Measurements from ENCODE around the gene SLC25A47.
"Not testable (repeated sequence)": the region's sequence is repeated elsewhere in the genome, so short reads cannot be mapped to it uniquely, and the experiment has no call there.

The SLC25A47 gene

GRCh38 chr14:100290607-100291304, 32.4 kb upstream of the SLC25A47 start:
- peak; percentile 25 for DNase-seq

DNA sequence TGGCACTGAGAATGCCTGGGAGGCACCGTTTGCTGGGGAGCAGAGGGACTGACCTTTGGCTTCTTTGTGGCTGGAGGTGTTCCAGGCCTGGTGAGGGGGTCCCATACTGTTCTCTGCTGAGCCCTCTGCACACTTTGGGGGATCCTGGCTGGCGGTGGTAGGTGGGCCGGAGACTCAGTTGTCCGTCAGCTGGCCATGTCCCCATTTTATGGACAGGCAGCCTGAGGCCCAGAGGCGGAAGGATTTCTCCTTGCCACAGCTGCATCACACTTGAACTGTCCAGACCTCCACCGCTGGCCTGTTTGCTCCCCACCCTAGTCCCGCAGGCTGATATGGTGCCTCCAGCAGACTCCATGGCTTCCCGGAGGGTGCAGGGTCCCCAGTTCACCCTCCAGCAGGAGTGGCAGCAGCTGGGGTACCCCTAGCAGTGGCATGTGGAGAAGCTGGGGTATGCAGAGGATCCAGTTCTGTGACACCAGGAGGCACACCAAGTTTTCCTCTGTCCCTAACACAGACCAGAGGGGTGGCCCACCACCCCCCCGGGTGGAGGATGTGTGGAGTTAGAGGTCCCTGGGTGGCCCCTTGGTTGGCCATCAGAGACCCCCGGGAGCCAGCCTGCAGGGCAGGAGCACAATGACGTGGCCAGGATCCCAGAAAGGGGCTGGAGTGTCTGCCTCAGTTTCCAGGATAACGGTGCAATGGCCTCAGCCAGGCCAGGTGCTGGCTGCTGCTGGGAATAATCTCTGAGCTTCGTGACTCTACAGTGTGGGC, 31.6 kb upstream of the SLC25A47 start:
- peak; percentile 24 for DNase-seq

DNA sequence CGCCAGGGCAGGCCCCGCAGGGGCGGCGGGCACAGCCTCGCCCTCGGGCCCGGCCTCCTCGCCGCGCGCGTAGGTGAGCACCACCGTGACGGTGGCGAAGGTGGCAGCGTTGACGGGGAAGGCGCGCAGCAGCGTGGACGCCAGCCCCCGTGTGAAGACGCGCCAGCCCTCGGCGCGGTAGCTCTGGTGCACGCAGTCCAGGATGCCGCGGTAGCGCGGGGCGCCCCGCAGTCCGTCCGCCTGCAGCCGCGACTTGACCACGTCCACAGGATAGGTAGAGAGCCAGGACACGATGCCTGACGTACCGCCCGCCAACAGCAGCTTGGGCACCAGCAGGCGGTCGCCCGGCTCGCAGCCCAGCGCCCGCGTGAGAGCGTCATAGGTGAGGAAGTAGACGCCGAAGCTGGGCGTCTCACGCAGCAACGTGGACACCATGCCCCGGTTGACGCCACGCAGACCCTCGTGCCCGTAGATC, 30.8 kb upstream of the SLC25A47 start:
- DNase-seq: peak; percentile 20

- no peak for DNase-seq
Observed at GRCh38 chr14:100292776-100293461, 30.2 kb upstream of the SLC25A47 start.

GRCh38 chr14:100293497-100294212, 29.5 kb upstream of the SLC25A47 start:
- DNase-seq: no peak

DNA sequence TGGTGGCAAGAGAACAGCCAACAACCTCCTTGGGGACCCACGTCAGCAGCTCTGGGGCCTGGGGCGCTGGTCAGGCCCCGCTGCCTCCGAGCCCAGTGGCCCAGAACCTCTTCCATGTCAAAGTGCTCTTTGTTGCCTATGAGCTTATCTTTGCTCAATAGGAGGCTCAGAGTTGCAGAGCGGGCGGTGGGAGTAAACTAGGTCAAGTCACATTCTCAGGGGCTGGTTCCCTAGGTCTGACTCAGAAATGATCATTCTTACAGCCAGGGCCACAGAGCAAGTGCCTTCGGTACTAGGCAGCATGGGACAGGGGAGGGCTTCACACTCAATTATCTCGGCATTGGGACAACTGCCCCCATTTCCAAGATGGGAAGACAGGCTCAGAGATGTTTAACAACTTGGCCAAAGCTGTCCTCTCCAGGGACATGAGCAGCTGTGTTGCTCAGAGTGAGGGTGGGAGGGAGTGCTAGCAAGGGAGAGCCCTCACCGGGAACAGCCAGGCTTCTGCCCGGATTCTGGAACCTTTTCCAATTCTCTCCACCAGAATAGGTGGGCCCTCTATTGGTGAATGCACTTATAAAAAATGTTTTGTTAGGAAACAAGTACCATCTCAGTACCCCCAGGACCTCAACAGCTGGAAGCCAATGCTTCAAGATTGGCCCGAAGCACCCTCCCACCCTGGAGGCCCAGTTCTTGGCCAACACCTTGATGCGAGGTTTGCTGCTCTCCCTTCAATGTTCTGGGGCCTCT, 28.8 kb upstream of the SLC25A47 start:
- no peak for DNase-seq

- no peak for DNase-seq
Observed at GRCh38 chr14:100294963-100295330, 28.2 kb upstream of the SLC25A47 start.

- DNase-seq: no peak
Observed at GRCh38 chr14:100295376-100296105, 27.6 kb upstream of the SLC25A47 start.

DNA sequence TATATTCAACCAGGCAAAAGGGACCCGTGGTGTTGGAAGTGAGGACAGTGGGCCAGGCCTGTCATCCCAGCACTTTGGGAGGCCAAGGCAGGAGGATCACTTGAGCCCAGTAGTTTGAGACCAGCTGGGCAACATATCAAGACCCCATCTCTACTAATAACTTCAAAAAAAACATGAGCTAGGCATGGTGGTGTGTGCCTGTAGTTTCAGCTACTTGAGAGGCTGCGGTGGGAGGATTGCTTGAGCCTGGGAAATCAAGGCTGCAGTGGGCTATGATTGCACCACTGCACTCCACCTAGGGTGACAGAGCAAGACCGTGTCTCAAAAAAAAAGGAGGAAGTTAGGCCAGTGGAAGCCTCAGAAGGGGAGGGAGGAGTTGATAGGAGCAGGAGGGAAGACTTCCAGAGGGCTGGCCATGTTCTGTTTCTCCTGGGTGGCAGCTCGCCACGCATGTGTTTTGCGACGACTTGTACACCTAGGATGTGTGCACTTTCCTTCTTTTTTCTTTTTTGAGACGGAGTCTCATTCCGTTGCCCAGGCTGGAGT, 27.0 kb upstream of the SLC25A47 start:
- DNase-seq: no peak

GRCh38 chr14:100296729-100297128, 26.4 kb upstream of the SLC25A47 start:
- not testable (repeated sequence) for DNase-seq

DNA sequence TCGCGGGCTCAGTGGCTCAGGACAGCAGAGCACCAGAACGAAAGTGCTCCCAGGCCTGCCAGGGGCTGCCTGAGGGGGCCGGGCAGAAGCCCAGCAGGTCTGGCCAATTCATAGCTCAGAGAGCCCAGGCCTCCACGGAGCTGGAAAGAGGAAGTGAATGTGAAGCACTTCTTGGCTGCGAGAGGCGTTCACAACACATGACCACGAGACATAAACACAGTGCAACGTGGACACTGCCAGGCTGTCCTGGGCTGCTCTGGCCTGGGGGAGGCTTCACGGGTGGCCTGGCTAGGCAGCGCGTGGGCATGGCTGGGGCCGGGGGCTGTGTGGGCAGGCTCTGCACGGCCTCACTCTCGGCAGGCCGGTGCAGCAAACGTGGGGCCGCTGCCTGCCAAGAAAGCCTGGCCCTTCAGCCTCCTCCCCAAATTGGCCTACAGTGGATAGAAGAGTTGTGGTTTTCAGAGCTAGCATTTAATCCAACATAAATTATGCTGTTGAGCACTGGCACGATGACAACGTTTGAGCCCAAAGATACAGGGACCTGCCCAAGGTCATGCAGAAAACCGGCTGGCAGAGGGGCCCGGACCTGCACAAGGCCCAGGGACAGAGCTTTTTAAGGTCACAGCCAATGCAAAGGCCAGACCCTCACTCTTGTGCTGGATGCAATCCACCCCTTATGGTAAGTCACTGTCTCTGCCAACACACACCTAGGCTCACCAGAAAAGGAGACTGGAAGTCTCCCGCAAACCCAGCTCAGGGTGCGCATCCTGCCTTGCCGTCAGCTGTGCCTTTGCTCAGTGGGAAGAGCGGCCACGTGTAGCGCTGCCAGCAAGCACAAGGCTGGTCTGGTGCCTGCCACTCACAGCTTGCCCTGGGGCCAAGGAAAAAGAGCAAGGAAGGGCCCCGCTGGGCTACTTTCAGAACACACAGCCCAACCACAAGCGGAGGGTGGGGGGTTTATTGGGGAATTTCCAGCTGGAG, 25.5 kb upstream of the SLC25A47 start:
- DNase-seq: no peak

GRCh38 chr14:100298551-100299237, 24.4 kb upstream of the SLC25A47 start:
- no peak for DNase-seq

DNA sequence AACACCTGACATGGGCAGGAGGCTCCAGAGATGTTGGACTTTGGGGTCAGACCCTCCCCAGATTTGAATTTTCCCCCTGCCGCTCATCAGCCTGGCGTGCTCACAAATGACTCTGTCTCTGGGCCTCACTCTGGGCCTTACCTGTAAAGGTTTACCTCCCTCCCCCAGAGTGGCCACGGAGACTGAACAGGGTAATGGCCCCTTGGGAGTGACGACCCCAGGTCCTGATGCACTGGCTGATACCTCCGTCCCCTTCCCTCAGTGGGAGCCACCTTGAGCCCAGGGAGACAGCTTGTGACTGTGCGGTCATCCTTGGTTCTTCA, 23.9 kb upstream of the SLC25A47 start:
- no peak for DNase-seq

DNA sequence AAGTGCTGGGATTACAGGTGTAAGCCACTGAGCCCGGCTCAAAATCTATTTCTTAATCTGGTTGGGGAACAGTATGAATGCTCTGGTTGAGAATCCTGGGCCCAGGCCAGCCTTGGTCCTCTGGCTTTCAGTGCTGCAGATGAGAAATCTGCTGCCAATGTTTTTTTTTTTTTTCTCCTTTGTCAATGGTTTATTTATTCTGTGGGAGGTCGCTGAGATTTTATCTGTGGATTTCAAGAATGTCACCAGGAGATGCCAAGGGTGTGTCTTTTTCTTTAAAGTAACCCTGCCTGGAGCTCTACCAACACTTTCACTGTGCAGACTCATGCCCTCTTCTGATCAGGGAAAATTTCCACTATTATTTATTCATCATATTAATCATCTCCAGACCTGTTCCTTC, 20.5 kb upstream of the SLC25A47 start:
- no peak for DNase-seq

DNA sequence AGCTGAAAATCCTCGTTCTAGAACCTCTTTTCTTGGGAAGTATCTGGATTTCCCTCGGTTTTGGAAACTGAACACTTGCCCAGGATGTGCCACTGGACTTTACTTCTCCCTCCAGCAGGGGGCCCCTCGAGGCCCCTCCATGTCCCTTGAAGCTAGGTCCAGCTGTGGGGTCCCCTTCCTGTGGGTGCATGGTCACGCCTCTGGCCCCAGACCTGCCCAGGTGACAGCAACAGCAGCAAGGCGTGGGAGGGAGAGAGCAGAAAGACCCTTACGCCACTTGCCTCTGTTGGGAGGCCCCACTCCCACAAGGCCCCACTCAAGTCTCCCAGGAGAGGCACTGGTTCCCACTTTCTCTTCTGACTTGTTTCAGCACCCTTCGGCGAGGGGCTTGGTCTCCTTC, 20.0 kb upstream of the SLC25A47 start:
- no peak for DNase-seq

GRCh38 chr14:100303925-100304324, 19.2 kb upstream of the SLC25A47 start:
- DNase-seq: no peak

DNA sequence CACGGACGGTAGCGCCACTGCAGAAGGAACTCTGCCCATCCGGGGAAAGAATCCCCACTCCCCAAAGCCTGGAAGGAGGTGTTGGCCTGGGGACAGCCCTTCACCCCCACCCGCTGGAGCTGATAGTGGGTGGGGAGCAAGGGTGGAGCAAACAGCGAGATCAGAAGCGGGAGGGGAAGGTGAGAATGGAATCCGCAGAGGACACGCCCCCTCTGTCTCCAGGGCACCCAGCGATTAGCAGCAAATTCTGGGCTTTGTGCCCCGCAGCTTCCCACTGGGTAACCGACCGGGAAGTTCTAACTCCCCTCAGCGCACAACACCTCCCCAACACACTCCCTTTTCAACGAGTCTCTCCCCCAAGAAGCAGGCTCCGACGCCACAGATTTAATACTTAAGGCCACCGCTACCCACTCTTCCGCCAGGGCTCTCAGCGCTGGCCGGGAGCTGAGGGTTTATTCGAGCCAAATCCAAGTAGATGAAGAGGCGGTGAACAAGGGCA, 18.3 kb upstream of the SLC25A47 start:
- no peak for DNase-seq

DNA sequence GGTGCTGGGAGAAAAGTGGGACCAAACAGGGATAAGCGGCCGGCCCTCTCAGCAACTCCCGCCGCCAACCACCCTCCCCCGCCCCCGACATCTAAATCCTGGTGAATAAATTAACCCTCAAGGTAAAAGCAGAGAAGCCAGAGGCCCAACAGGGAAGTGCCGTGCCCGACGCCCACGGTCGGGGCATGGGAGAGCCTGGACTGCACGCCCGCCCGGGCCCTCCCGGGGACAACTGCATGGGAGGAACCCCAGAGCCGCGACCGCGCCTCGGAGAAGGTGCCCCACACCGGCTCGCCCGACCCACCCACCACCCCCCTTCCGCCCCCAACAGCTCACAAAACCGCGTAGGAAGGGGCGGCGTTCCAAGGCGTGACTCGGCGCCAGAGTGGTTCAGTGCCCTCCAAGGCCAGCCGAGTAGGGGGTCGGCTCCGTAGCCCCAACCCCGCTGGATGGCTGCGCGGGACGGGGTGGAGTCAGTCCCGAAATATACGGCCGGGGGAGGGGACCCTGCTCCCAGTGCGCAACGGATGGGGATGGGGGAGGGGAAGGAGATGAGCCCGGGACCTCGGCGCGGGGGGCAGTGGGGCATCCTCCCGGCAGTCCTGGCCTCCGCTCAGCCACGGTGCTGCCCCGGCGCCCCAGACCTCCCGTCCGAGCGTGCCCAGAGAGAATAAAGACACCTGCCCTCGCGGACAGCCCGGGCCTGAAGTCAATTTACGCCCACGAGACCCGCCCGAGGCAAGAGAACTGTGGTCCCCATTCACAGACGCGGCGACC, 17.6 kb upstream of the SLC25A47 start:
- no peak for DNase-seq

All from activated CD4-positive, CD25-positive, alpha-beta regulatory T cell treated with anti-CD3 and anti-CD28 coated beads, Interleukin-2, amount 50 U/mL, for 72 hours (primary cell).